HG02763 (cell line): Measurements from ENCODE around the gene ABHD2.
"Not testable (repeated sequence)": the region's sequence is repeated elsewhere in the genome, so short reads cannot be mapped to it uniquely, and the experiment has no call there.

ENCODE experiments used
- ATAC-seq: cut with Tn5 transposase; IDR thresholded peaks from one replicate; pipeline ENCODE4 v1.9.1; 2021; ENCODE audit warnings: mild to moderate bottlenecking, moderate library complexity; ENCODE audit not compliant: unreplicated experiment

ABHD2 gene

DNA sequence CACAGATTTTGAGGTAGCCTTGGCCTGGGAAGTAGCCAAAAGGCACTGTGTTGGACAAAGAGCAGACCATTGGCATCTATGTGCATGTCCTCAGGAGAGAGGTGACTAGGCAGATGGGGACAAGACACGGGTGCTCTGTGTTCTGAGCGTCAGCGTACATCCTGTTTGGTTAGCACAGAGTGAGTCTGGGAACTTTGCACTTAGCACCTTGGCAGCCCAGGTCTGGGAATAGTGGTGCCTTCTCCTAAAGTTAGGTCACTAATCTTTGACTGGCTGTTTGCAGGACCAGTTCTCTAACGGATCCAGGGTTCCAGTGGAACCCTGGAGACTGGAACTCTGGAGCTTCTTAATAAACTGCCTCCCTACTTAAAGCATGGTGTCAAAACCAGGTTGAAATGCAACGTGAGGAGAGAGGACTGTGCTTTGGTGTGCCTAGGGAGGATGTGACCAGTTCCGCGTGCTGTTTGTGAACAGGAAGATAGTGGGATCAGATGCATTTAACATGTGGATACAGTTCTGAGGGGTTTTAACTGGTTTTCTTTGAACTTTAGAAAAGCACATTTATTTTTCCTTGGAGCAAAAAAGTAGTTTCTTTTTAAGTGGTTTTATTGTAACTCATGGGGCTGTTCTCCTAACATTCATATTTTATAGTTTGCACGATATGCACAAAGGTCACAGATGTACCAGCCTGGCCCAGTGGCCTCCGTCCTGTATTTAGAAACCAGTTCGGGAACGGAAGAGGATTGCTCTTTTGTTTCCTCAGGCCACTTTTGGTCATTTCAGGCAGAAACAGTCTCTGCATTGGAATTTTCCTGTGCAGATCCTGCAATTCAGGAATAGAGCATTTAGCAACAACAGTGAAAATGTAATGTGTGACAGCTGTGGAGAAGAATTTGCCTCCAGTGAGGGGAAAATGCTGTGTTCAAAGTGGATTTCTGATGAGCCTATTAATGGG lies 48.8 kb downstream of the ABHD2 start:
- no peak for ATAC-seq

- ATAC-seq = no peak
These were observed 49.7 kb downstream of the ABHD2 start for GRCh38 chr15:89137926-89138325.

GRCh38 chr15:89138999-89139612 lies 50.9 kb downstream of the ABHD2 start:
- no peak for ATAC-seq

GRCh38 chr15:89139613-89140499 lies 51.6 kb downstream of the ABHD2 start:
- ATAC-seq = no peak

DNA sequence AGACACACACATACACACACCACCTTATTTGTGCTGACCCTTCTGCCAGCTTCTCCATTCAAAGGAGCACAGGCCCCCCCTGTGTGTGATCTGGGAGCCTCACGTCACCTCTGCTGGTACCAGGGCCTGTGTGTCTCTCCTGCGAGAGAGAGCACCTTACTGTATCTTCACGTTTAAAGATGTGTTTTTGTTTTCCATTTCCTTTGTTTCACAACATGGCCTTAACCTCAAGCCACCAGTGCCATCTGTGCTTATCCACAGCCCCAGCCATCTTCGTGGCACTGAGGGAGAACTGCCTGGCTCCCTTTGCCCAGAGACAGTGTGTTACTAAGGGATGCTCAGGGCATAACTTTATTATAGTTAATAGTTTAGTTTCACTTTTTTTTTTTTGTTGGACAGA lies 52.3 kb downstream of the ABHD2 start:
- ATAC-seq = no peak

- ATAC-seq = not testable (repeated sequence)
These were observed 52.9 kb downstream of the ABHD2 start for GRCh38 chr15:89141159-89141558.

GRCh38 chr15:89141885-89142284 lies 53.6 kb downstream of the ABHD2 start:
- ATAC-seq = no peak

GRCh38 chr15:89142423-89142822 lies 54.2 kb downstream of the ABHD2 start:
- ATAC-seq = no peak

DNA sequence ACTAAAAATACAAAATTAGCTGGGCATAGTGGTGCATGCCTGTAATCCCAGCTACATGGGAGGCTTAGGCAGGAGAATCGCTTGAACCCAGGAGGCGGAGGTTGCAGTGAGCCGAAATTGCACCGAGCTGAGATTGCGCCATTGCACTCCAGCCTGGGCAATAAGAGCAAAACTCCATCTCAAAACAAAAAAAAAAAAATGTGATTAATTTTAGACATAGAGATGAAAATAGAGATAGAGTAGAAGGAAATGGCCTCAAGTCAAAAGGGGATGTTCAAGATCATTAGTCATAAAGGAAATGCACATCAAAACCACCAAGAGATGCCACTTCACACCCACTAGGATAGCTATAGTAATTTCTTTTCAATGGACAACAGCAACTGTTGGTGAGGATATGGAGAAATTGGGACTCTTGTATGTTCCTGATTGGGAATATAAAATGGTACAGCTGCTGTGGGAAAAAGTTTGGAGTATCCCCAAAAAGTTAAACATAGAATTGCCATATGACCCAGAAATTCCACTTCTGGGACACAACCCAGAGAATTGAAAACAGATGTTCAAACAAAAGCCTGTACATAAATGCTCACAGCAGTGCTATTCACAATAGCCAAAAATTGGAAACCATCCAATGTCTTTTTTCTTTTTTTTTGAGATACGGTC lies 55.4 kb downstream of the ABHD2 start:
- ATAC-seq = no peak

- no peak for ATAC-seq
These were observed 56.2 kb downstream of the ABHD2 start for GRCh38 chr15:89144491-89144890.

DNA sequence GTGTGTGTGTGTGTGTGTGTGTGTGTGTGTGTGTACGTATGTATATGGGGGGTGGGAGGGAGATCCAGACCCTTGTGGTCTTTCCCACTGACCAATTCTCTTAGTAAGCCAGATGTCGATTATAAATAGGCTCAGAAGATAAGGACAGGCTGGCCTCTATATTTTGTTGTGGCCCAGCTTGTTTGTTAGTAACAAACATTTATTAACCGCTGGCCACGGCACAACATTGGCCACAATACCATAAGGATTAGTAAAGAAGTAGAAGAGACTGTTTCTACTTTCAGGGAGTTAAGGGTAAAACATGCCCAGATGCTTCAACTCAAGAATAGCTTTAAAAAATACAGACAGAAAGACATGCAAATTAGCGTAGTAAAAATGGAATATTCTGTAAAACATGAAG lies 58.1 kb downstream of the ABHD2 start:
- ATAC-seq = no peak

DNA sequence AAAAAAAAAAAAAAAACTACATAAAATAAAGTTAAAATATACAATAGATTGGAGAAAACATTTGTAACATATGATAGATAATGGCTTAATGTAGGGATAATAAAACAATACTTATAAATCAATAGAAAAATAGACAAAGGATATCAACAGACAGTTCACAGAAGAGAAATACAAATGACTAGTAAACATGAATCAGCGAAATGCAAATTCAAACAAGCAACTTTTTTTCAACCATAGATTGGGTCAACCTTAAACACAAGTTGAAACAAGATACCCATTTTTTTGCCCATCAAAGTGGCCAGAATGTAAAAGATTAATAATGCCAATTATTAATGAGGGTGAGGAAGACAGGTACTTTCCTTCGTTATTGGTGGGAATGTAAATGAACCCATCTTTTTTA lies 59.9 kb downstream of the ABHD2 start:
- ATAC-seq = no peak

DNA sequence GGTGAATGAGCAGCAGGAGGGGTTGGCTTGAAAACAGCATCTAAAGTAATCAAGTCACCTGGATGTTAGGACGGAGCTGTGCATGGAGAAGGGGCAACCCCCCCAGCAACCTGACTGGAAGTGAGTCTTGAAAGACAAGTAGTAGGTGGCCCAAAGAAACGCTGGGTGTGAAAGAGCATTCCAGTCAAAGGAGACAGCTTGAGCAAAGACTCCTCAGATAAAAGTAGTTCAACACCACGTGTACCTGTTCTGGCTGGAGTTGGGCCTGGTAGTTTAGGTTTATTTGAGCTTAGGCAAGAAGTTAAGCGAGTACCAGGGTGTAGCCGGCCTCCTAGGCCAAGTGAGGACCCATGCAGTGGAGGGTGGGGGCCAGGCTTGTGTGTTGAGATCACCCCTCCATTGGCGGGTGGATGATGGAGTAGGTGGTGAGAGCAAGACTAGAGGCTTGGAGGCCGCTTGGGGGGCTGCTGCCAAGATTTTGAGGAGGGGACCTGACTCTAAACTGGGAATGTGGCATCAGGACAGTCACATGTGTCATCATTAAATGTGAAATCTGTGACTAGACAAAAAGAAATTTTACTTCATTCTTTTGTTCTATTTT lies 61.3 kb downstream of the ABHD2 start:
- ATAC-seq = no peak

DNA sequence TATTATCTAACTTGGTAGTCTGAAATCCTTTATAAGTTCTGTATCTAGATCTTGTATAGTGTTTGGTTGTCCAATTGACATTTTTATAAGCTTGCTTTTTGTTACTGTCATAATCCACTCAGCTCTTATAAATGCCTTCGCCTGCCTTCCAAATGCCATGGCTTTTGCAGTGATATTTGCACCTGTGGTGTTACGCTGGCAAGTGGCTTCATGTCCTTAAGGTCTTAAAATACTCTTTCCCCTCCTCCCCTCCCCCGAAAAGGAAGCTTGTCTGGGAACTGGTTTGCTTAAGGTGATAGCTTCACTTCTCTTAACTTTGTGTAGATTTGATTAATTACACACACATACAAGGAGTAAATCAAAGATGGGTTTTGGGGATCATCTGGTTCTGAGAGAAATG lies 62.0 kb downstream of the ABHD2 start:
- ATAC-seq = no peak

DNA sequence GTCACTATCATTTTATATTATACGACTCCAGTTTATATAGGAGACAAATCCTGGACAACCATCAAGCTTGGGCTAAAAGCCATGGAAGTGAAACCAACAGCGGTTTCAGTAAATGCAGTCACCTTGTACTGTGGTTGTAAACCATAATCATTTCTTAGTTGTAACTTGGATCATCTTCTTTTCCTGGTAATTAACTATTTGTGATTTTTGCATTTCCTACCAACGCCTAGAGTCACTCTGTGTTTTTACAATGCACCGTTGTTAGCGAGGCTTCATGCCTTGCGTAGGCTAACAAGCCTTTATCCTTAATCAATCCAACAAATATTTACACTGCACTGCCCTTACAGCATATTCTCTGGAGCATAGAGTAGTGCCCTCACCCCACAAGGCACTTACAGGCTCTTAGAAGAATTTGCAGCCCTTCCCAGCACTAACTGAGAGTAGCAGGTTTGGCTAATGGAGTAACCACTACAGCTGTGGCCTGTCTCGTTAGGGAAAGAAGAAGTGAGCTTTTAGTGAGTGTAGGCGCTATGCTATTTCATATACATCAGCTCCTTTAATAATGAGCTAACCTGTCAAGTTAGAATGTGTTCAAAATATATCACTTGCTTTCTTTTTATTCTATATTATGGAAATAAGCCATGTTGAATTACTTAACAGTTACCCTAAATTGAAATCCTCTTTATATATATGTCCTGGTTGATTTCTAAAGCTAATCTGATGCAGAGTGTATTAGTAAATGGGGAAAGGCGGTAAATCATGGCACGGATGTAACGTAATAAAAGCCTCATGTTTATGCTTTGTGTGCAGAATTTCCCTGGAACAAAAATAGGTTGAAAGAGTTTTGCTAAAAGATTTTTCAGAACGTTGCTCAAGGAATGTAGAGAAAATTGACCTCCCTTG lies 62.8 kb downstream of the ABHD2 start:
- no peak for ATAC-seq

GRCh38 chr15:89155122-89155521 lies 66.9 kb downstream of the ABHD2 start:
- no peak for ATAC-seq

GRCh38 chr15:89155656-89156055 lies 67.4 kb downstream of the ABHD2 start:
- ATAC-seq = no peak

DNA sequence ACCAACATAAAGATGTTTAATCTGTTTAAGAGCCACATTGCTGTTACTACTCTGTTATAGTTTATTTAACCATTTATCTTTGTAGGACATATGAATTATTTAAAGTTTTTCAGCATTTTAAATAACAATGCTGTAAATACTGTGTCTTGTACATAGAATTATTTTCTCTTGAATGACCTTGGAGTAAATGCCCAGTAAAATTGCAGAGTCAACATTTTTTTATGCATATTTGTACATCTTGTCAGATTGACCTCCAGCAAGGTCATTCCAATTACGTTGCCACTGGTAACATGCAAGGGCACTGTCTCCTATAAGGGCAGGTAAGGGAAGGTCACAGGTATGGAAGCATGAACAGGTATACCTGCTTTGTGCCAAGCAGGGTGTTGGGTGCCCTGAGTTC lies 68.8 kb downstream of the ABHD2 start:
- no peak for ATAC-seq

DNA sequence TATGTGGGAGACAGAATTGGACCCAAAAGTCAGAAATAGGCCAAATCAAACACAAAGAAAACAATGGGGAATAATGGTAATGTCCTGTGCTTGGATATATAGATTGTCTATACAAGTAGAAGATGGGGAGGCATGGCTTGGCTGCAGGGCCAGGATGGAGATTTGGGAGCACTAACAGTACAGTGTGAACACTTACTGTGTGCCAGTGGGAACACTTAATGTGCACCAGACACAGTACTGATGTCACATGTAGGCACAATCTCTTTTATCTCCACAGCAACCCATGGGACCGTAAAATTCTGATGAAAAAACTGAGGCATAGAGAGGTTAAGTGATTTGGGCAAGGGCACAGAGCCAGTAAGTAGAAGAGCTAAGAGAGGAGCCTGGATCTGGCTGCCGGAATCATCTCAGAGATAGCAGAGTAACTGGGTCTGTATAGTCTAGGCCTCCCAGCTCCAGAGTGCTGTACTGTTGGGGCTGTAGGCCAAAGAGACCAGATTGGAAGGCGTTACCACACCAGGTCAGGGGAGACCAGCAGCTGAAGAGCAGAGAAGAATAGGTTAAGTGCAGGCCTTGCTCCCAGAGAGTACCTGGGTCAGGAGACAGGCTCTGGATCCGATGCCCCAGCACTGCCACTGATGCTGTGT lies 69.8 kb downstream of the ABHD2 start:
- ATAC-seq = no peak
